ENCODE measurements around the gene SLC10A7.
A peak's percentile ranks its signal among the peaks of the same experiment; 100 is the strongest.

Gene SLC10A7

GRCh38 chr4:146224326-146224966, 297.3 kb downstream of the SLC10A7 start:
- Mint-ChIP-seq H3K36me3 (peaks cover 3% of the 10 kb centered on the region), H3K9me3 (no peaks in the 10 kb centered on the region), H3K27me3 (no peaks in the 10 kb centered on the region), H3K4me1 (no peaks in the 10 kb centered on the region), H3K27ac (peak overlapping the region; percentile 14), H3K4me3 (no peak overlapping the region)
- DNase-seq (ENCODE audit: low spot score in 2 of 2) (no peak), ATAC-seq (ENCODE audit: low read depth) (no peak)

GRCh38 chr4:146222313-146222712, 299.4 kb downstream of the SLC10A7 start:
- Mint-ChIP-seq H3K4me1 (no peaks in the 10 kb centered on the region), H3K9me3 (no peaks in the 10 kb centered on the region), H3K27ac (no peak overlapping the region), H3K4me3 (no peak overlapping the region), H3K27me3 (no peaks in the 10 kb centered on the region), H3K36me3 (peaks cover 2% of the 10 kb centered on the region)
- ATAC-seq (ENCODE audit: low read depth) (no peak), DNase-seq (ENCODE audit: low spot score in 2 of 2) (no peak)

GRCh38 chr4:146214238-146214637, 307.5 kb downstream of the SLC10A7 start, which contains the start of gene REELD1:
Gene REELD1 (plus strand): TSS chr4:146214538. CDS start chr4:146216953, 2,415 bp downstream.
- H3K4me1 Mint-ChIP-seq, result no peaks in the 10 kb centered on the region
- no peak for ATAC-seq (ENCODE audit: low read depth)
- no peak for DNase-seq (ENCODE audit: low spot score in 2 of 2)
- no peak within 1 kb of the TSS for H3K27ac Mint-ChIP-seq
- H3K36me3 Mint-ChIP-seq, result no peaks in the 10 kb centered on the region
- no peaks in the 10 kb centered on the region for H3K9me3 Mint-ChIP-seq
- H3K4me3 Mint-ChIP-seq, result no peak within 1 kb of the TSS
- no peaks in the 10 kb centered on the region for H3K27me3 Mint-ChIP-seq

GRCh38 chr4:146212781-146213180, 309.0 kb downstream of the SLC10A7 start:
- Mint-ChIP-seq H3K4me1 (no peaks in the 10 kb centered on the region), H3K9me3 (no peaks in the 10 kb centered on the region), H3K27me3 (no peaks in the 10 kb centered on the region), H3K4me3 (no peak overlapping the region), H3K36me3 (no peaks in the 10 kb centered on the region), H3K27ac (no peak overlapping the region)
- DNase-seq (ENCODE audit: low spot score in 2 of 2) (no peak), ATAC-seq (ENCODE audit: low read depth) (no peak)

- no peaks in the 10 kb centered on the region for H3K4me1 Mint-ChIP-seq
- H3K9me3 Mint-ChIP-seq, result no peaks in the 10 kb centered on the region
- no peak for ATAC-seq (ENCODE audit: low read depth)
- no peak overlapping the region for H3K27ac Mint-ChIP-seq
- H3K27me3 Mint-ChIP-seq, result no peaks in the 10 kb centered on the region
- DNase-seq (ENCODE audit: low spot score in 2 of 2), result no peak
- no peaks in the 10 kb centered on the region for H3K36me3 Mint-ChIP-seq
- no peak overlapping the region for H3K4me3 Mint-ChIP-seq
Measured at GRCh38 chr4:146211440-146211839, 310.3 kb downstream of the SLC10A7 start.

- Mint-ChIP-seq H3K36me3 (no peaks in the 10 kb centered on the region), H3K9me3 (no peaks in the 10 kb centered on the region), H3K4me3 (no peak overlapping the region), H3K27ac (no peak overlapping the region), H3K27me3 (no peaks in the 10 kb centered on the region), H3K4me1 (no peaks in the 10 kb centered on the region)
- no peak for DNase-seq (ENCODE audit: low spot score in 2 of 2)
- no peak for ATAC-seq (ENCODE audit: low read depth)
Measured at GRCh38 chr4:146210890-146211289, 310.9 kb downstream of the SLC10A7 start.

- H3K4me3 Mint-ChIP-seq, result no peak overlapping the region
- H3K27me3 Mint-ChIP-seq, result no peaks in the 10 kb centered on the region
- no peak for ATAC-seq (ENCODE audit: low read depth)
- peaks cover 11% of the 10 kb centered on the region for H3K36me3 Mint-ChIP-seq
- no peak overlapping the region for H3K27ac Mint-ChIP-seq
- H3K4me1 Mint-ChIP-seq, result no peaks in the 10 kb centered on the region
- DNase-seq (ENCODE audit: low spot score in 2 of 2), result no peak
- H3K9me3 Mint-ChIP-seq, result no peaks in the 10 kb centered on the region
Measured at GRCh38 chr4:146207410-146207809, 314.3 kb downstream of the SLC10A7 start.
